Gastroesophageal sphincter (tissue), 3 donors: ENCODE data around the gene TMEFF2.

Experiments used
- CTCF ChIP-seq, 4 experiments: fragments of 200-600 bp in 2 of 4; fragments of 450-650 bp in 2 of 4; sonication (generic) in 1 of 4; IDR thresholded peaks; one replicate each; pipeline ENCODE4 v1.5.1; 2017 to 2019; ENCODE audit warnings: antibody characterized with exemption in 4 of 4, mild to moderate bottlenecking in 2 of 4, moderate library complexity in 2 of 4
- EP300 ChIP-seq: sonication (generic); formaldehyde crosslinking; IDR thresholded peaks from one replicate; pipeline ENCODE4 v1.6.1; 2017; ENCODE audit warnings: antibody characterized with exemption, mild to moderate bottlenecking
- POLR2A ChIP-seq, 2 donors: fragments of 450-650 bp; IDR thresholded peaks; one replicate each; pipeline ENCODE4 v1.6.1; 2017; ENCODE audit warnings: antibody characterized with exemption in 2 of 2, mild to moderate bottlenecking in 2 of 2, moderate library complexity in 1 of 2
- POLR2AphosphoS5 ChIP-seq: sonication (generic); formaldehyde crosslinking; IDR thresholded peaks from one replicate; pipeline ENCODE4 v1.6.1; 2017; ENCODE audit warnings: antibody characterized with exemption

- TF ChIP-seq CTCF (IDR thresholded peaks at IDR 0.05) (no peak), EP300 (no peak), POLR2A (IDR thresholded peaks at IDR 0.05) (no peak), POLR2AphosphoS5 (no peak)
These were observed 75.2 kb downstream of the TMEFF2 start for GRCh38 chr2:192119536-192119935.
